Astrocyte (in vitro differentiated cells and primary cell): ENCODE results near the gene OR56B4. TPM values are rescaled to one million over a fixed set of nuclear protein-coding genes. Genes with fewer than 3 reads are reported as not detected.

Experiments
- DNase-seq: peaks from one replicate; pipeline ENCODE4 v3.0.0-alpha.2; 2010; ENCODE audit warnings: low read depth
- FAIRE-seq: peaks from 2 replicates; lab custom pipeline; 2011; peaks lifted over from hg19 to GRCh38; lab: Jason Lieb, UNC
- H2AFZ ChIP-seq: 2 replicates; pipeline ENCODE4 v1.6.0; 2012; ENCODE audit warnings: low read depth, low read length, inconsistent platforms
- H3K27ac ChIP-seq: 2 replicates; pipeline ENCODE4 v1.5.1; 2011; ENCODE audit warnings: low read depth, low read length, inconsistent platforms
- H3K27me3 ChIP-seq: 2 replicates; pipeline ENCODE4 v1.6.0; 2011; ENCODE audit warnings: low read length, inconsistent platforms; ENCODE audit not compliant: insufficient read depth
- H3K36me3 ChIP-seq: 2 replicates; pipeline ENCODE4 v1.5.1; 2011; ENCODE audit warnings: low read length, inconsistent platforms; ENCODE audit not compliant: insufficient read depth
- H3K4me1 ChIP-seq: 2 replicates; pipeline ENCODE4 v1.5.1; 2011; ENCODE audit warnings: low read length, inconsistent platforms; ENCODE audit not compliant: insufficient read depth
- H3K4me2 ChIP-seq: 2 replicates; pipeline ENCODE4 v1.6.0; 2012; ENCODE audit warnings: low read length, inconsistent platforms
- H3K4me3 ChIP-seq: 2 replicates; pipeline ENCODE4 v1.5.1; 2011; ENCODE audit warnings: low read depth, mild to moderate bottlenecking, low read length, inconsistent platforms; ENCODE audit not compliant: insufficient read depth
- H3K79me2 ChIP-seq: 2 replicates; pipeline ENCODE4 v1.6.0; 2012; ENCODE audit warnings: mild to moderate bottlenecking, low read length, inconsistent platforms; ENCODE audit not compliant: insufficient read depth
- H3K9ac ChIP-seq: 2 replicates; pipeline ENCODE4 v1.6.0; 2012; ENCODE audit warnings: mild to moderate bottlenecking, low read length, inconsistent platforms
- H3K9me3 ChIP-seq: 2 replicates; pipeline ENCODE4 v1.5.1; 2012; ENCODE audit warnings: low read depth, mild to moderate bottlenecking, low read length, inconsistent platforms; ENCODE audit not compliant: insufficient read depth
- H4K20me1 ChIP-seq: 2 replicates; pipeline ENCODE4 v1.6.0; 2012; ENCODE audit warnings: low read length, inconsistent platforms; ENCODE audit not compliant: insufficient read depth
- H3K27ac Mint-ChIP-seq: one replicate; pipeline ENCODE4 v1.8.0; 2021; ENCODE audit warnings: mild to moderate bottlenecking, mixed read lengths; ENCODE audit not compliant: unreplicated experiment
- H3K27me3 Mint-ChIP-seq: one replicate; pipeline ENCODE4 v1.8.0; 2021; ENCODE audit warnings: low read depth, mixed read lengths; ENCODE audit not compliant: unreplicated experiment
- H3K36me3 Mint-ChIP-seq: one replicate; pipeline ENCODE4 v1.8.0; 2021; ENCODE audit warnings: low read depth, mixed read lengths; ENCODE audit not compliant: unreplicated experiment
- H3K4me1 Mint-ChIP-seq: one replicate; pipeline ENCODE4 v1.8.0; 2021; ENCODE audit warnings: low read depth, mixed read lengths; ENCODE audit not compliant: unreplicated experiment
- H3K4me3 Mint-ChIP-seq: one replicate; pipeline ENCODE4 v1.8.0; 2021; ENCODE audit warnings: mild to moderate bottlenecking, moderate library complexity, mixed read lengths; ENCODE audit not compliant: unreplicated experiment
- H3K9me3 Mint-ChIP-seq: one replicate; pipeline ENCODE4 v1.8.0; 2021; ENCODE audit warnings: mild to moderate bottlenecking, mixed read lengths; ENCODE audit not compliant: unreplicated experiment
- EZH2 ChIP-seq: IDR thresholded peaks from 2 replicates; pipeline ENCODE4 v1.6.1; 2012; ENCODE audit warnings: mild to moderate bottlenecking, low read length, inconsistent platforms; ENCODE audit not compliant: insufficient read depth
- total RNA-seq: library from RNA; stranded (reverse); gene quantifications from 2 replicates; pipeline ENCODE4 v1.2.1, GENCODE V29; 2021
- TF ChIP-seq, protein P1 (sequence below): IDR thresholded peaks from 2 replicates; pipeline ENCODE4 v1.5.1; 2011; ENCODE audit warnings: low read depth, mild to moderate bottlenecking, inconsistent platforms, low read length, moderate library complexity; ENCODE audit not compliant: insufficient read depth

OR56B4 gene
- total RNA-seq, 1 donor from 2014 or later, result not detected

DNA sequence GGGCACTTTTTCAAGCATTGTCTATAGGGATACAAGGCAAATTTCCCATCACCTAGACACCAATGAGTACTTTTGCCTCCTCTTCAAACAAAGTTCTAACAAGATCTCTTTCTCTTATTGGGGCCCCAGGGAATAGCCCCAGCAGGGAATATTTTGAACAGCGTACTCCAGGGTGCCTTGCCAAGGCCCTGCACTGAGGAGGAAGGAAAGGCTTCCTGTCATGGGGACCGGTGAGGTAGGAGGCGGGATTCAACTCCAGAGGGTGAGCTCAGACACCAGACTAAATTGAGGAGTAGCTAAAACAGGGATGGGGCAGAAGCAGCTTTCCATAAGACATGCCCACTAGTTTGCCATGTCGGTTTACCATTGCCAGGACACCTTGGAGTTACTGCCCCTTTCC is 28.0 kb upstream of the OR56B4 start:
- Histone ChIP-seq H3K4me3 (no peak overlapping the region), H3K36me3 (no peaks in the 10 kb centered on the region), H3K4me1 (no peaks in the 10 kb centered on the region), H3K27ac (no peak overlapping the region), H3K9me3 (no peaks in the 10 kb centered on the region), H4K20me1 (no peaks in the 10 kb centered on the region), H2AFZ (no peak overlapping the region), H3K4me2 (no peak overlapping the region), H3K79me2 (no peaks in the 10 kb centered on the region), H3K27me3 (no peaks in the 10 kb centered on the region), H3K9ac (no peak overlapping the region)
- peaks cover 1% of the 10 kb centered on the region for H3K4me1 Mint-ChIP-seq
- TF ChIP-seq EZH2, result no peak
- TF ChIP-seq, protein P1, sequence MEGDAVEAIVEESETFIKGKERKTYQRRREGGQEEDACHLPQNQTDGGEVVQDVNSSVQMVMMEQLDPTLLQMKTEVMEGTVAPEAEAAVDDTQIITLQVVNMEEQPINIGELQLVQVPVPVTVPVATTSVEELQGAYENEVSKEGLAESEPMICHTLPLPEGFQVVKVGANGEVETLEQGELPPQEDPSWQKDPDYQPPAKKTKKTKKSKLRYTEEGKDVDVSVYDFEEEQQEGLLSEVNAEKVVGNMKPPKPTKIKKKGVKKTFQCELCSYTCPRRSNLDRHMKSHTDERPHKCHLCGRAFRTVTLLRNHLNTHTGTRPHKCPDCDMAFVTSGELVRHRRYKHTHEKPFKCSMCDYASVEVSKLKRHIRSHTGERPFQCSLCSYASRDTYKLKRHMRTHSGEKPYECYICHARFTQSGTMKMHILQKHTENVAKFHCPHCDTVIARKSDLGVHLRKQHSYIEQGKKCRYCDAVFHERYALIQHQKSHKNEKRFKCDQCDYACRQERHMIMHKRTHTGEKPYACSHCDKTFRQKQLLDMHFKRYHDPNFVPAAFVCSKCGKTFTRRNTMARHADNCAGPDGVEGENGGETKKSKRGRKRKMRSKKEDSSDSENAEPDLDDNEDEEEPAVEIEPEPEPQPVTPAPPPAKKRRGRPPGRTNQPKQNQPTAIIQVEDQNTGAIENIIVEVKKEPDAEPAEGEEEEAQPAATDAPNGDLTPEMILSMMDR, result no peak
- no peak for DNase-seq
- no peak overlapping the region for H3K27ac Mint-ChIP-seq
- no peaks in the 10 kb centered on the region for H3K36me3 Mint-ChIP-seq
- H3K27me3 Mint-ChIP-seq, result peaks cover 9% of the 10 kb centered on the region
- no peak overlapping the region for H3K4me3 Mint-ChIP-seq
- no peak for FAIRE-seq
- H3K9me3 Mint-ChIP-seq, result peaks cover 20% of the 10 kb centered on the region

DNA sequence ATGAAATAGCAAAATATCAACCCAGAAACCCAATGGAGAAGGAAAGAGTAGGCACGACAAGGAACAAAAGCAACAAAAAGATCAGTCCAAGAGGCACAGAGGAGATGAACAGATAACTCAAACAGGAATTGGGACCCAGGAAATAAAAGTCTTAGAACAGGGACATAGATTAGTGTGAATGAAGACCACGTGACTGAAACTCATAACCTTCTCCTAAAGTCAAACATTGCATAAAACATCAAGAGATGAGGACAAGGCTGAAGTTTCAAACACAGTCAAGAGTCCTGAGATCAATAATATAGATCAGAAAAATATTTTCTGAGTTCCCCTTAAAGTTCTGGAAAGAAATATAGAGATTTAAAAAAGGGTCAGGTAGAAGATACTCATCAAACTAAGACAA is 24.4 kb upstream of the OR56B4 start:
- Mint-ChIP-seq H3K36me3 (no peaks in the 10 kb centered on the region), H3K27me3 (peaks cover 9% of the 10 kb centered on the region), H3K4me1 (peaks cover 1% of the 10 kb centered on the region), H3K27ac (no peak overlapping the region), H3K4me3 (no peak overlapping the region), H3K9me3 (no peaks in the 10 kb centered on the region)
- no peak overlapping the region for H3K27ac ChIP-seq
- no peak overlapping the region for H3K4me3 ChIP-seq
- DNase-seq, result no peak
- H3K4me1 ChIP-seq, result no peaks in the 10 kb centered on the region
- H4K20me1 ChIP-seq, result no peaks in the 10 kb centered on the region
- H3K4me2 ChIP-seq, result no peak overlapping the region
- H3K27me3 ChIP-seq, result no peaks in the 10 kb centered on the region
- H3K36me3 ChIP-seq, result no peaks in the 10 kb centered on the region
- no peaks in the 10 kb centered on the region for H3K9me3 ChIP-seq
- H3K79me2 ChIP-seq, result no peaks in the 10 kb centered on the region
- FAIRE-seq, result no peak
- H3K9ac ChIP-seq, result no peak overlapping the region
- TF ChIP-seq EZH2, result no peak
- TF ChIP-seq, protein P1, result no peak
- H2AFZ ChIP-seq, result no peak overlapping the region

DNA sequence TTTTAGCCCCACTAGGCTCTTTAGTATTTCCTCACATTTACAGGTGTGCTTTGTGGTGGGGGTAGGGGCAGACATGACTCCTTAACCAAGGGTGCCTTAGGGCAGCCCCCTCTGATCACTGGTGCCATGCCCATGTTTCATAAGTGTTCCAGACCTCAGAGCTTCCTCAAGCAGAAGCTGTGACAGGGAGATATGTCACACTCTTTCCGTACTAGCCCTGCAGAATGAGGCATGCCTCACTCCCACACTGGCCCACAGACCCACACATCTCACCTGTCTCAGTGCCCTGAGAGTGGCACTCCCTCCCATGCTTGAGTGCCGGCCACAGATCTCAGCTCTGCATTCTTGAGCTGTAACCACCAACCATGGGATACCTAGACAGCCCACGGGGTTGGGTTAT is 22.9 kb upstream of the OR56B4 start:
- Histone ChIP-seq H3K27me3 (no peaks in the 10 kb centered on the region), H2AFZ (no peak overlapping the region), H3K4me2 (no peak overlapping the region), H3K9me3 (no peaks in the 10 kb centered on the region), H3K9ac (no peak overlapping the region), H3K27ac (no peak overlapping the region), H3K79me2 (no peaks in the 10 kb centered on the region), H3K36me3 (no peaks in the 10 kb centered on the region), H3K4me3 (no peak overlapping the region), H3K4me1 (no peaks in the 10 kb centered on the region), H4K20me1 (no peaks in the 10 kb centered on the region)
- Mint-ChIP-seq H3K9me3 (no peaks in the 10 kb centered on the region), H3K27me3 (peaks cover 5% of the 10 kb centered on the region), H3K27ac (no peak overlapping the region), H3K4me3 (no peak overlapping the region), H3K36me3 (no peaks in the 10 kb centered on the region), H3K4me1 (no peaks in the 10 kb centered on the region)
- no peak for FAIRE-seq
- DNase-seq, result no peak
- no peak for TF ChIP-seq EZH2
- TF ChIP-seq, protein P1, result no peak
